Inferior parietal cortex (tissue), 1 donor: ENCODE results near the gene NFIB.

Source experiments
- DNase-seq: peaks from one replicate; pipeline ENCODE4 v3.0.0-alpha.2; 2016; ENCODE audit errors: extremely low spot score

The NFIB gene

GRCh38 chr9:14306672-14307660 is 7.0 kb downstream of the NFIB start:
- DNase-seq: peak; percentile 71

- no peak for DNase-seq
These were observed 7.8 kb downstream of the NFIB start for GRCh38 chr9:14306188-14306587.

- DNase-seq: peak; percentile 65
These were observed 9.7 kb downstream of the NFIB start for GRCh38 chr9:14304259-14304658.

GRCh38 chr9:14303521-14303920 is 10.4 kb downstream of the NFIB start:
- peak; percentile 91 for DNase-seq

- DNase-seq: no peak
These were observed 10.8 kb downstream of the NFIB start for GRCh38 chr9:14303100-14303499.

GRCh38 chr9:14302405-14302804 is 11.5 kb downstream of the NFIB start:
- DNase-seq: no peak

GRCh38 chr9:14301583-14302021 is 12.3 kb downstream of the NFIB start:
- DNase-seq: no peak

- DNase-seq: no peak
These were observed 12.9 kb downstream of the NFIB start for GRCh38 chr9:14301006-14301405.

- no peak for DNase-seq
These were observed 13.4 kb downstream of the NFIB start for GRCh38 chr9:14300588-14300987.

- DNase-seq: no peak
These were observed 13.9 kb downstream of the NFIB start for GRCh38 chr9:14300040-14300439.

GRCh38 chr9:14298601-14299022 is 15.3 kb downstream of the NFIB start:
- DNase-seq: no peak

- no peak for DNase-seq
These were observed 17.3 kb downstream of the NFIB start for GRCh38 chr9:14296495-14297113.

- DNase-seq: no peak
These were observed 19.3 kb downstream of the NFIB start for GRCh38 chr9:14294659-14295058.

- no peak for DNase-seq
These were observed 20.1 kb downstream of the NFIB start for GRCh38 chr9:14293801-14294200.

- no peak for DNase-seq
These were observed 21.7 kb downstream of the NFIB start for GRCh38 chr9:14292181-14292739.

GRCh38 chr9:14289916-14290315 is 24.0 kb downstream of the NFIB start:
- no peak for DNase-seq

GRCh38 chr9:14288433-14288832 is 25.5 kb downstream of the NFIB start:
- no peak for DNase-seq

- DNase-seq: no peak
These were observed 27.8 kb downstream of the NFIB start for GRCh38 chr9:14286121-14286520.

GRCh38 chr9:14283276-14283675 is 30.7 kb downstream of the NFIB start:
- DNase-seq: no peak

- no peak for DNase-seq
These were observed 32.1 kb downstream of the NFIB start for GRCh38 chr9:14281876-14282275.

GRCh38 chr9:14281136-14281795 is 32.7 kb downstream of the NFIB start:
- no peak for DNase-seq

GRCh38 chr9:14279671-14280070 is 34.3 kb downstream of the NFIB start:
- DNase-seq: no peak
